DMS153 treated with DMSO at 0.1 percent for 48 hours (cell line): ENCODE data around the gene GMDS.
"Not testable (repeated sequence)": the region's sequence is repeated elsewhere in the genome, so short reads cannot be mapped to it uniquely, and the experiment has no call there.

Source experiments
- DNase-seq: peaks from one replicate; lab custom pipeline; 2025; ENCODE audit not compliant: unreplicated experiment; lab: John Stamatoyannopoulos, UW

The GMDS gene

DNA sequence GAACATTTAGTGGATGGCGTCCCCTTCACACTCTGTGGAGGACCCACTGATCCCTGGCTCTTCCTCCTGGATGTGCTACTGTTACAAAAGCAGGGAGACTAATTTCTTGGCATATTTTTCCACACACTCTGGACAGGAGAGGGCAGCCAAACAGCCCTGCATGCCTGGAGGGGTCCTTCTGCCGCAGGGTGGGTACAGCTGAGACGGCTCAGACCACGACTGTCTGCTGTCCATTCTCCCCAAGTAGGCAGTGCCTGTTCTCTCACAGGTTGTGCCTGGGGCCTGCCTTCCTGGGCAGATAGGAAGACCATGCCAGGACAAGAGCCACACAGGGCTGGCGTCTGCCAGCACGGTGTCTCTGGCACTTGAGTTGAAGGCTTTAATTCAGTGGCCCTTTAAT is 375.6 kb downstream of the GMDS start:
- DNase-seq: no peak

DNA sequence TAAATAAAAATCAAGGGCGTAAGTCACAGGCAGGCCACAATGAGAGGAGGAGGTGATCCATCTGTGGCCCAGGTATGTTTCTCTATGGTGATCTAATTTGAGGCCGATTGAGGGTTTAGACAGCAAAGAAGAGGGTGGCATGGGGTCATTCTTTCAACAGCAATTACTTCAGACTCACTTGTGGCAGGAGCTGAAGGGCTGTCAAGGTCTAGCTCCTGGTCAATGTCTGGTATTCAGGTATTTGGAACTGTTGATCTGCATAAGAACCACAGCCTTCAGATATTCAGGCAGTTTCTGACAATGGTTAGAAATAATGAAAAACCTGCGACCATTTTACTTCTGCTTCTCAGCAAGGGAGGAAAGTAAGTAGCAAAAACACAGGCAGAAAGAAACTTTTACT is 376.1 kb downstream of the GMDS start:
- DNase-seq: no peak

DNA sequence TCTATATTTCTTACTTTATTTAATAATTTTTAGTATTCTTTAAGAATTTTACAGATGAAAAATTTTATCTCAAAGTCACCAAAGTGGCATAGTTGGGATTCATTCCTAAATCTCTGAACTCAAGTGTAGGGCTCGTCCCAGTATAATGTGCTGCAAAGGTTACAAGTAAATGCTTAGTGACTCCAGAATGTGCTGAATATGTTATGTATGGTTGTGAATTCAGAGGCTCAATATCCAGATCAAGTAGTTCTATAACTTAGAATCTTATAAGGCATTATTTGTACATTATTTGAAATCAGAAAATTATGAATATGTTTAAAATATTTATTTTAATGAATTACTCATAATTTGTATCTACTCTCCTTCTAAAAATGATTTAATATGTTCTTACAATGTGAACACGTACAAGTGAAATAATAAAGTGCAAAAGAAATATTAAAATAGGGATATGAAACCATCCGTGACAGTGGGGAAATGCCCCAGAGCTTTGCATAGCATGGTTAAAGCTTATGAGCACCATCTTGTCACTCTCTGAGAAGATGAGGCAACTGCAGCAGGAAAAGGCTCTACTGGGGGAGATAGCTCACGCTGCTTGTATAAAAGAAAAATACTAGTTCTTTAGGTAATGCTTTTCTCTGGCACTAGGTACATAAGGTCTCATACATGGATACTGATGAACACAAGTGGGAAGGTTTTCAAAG is 376.7 kb downstream of the GMDS start:
- no peak for DNase-seq

DNA sequence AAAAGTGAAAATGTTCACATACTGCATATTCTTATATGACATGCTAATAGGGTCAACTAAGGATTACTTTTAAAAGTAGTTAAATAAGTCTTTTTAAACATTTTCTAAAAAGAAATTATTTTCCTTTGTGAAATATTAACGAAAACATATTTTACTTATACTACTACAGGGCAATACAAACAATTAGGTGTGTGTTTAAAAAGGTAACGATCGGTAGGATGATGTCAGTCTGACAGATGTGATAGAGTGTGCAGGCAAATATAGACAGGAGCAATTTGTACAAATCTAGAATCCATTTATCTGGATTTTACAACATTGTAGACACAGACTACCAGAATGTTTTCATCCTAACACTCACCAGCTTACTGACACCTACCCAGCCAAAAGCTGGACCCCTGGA is 378.2 kb downstream of the GMDS start:
- DNase-seq: no peak

DNA sequence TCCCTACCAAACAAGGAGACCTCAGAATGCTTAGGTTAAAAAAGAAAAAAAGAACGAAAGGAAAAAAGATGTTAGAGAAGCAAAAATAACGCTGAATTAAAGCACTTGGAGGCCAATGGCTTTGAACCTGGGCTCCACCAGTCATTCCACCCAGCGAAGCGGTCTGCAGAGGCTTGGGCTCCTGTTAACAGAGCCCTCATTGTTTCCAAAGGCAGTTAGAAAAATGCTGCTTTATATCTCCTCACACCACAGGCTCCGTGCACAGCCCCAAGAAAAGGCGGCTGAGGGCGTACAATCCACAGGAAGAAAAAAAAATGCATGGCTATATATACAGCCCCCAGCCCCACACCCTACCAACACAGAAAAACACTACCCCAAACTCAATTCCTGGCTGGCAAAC is 379.8 kb downstream of the GMDS start:
- no peak for DNase-seq

DNA sequence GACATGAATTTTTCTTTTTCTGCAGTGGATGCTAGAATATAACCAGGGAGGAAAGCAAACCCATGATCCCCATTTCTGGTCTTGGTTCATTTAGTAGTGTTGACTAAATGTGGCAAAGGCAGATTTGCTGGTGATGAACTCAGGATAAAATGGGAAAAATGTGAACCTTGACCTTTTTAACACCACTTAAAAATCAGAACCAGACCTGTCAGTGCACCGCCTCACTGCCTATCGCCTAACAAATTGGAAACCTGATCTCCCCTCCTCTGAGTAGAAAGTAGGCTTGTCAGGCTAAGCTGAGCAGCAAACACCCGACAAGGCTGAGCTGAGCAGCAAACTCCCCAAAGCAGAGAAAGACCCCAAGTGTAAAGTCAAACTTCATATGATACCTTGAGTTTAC is 380.9 kb downstream of the GMDS start:
- no peak for DNase-seq

DNA sequence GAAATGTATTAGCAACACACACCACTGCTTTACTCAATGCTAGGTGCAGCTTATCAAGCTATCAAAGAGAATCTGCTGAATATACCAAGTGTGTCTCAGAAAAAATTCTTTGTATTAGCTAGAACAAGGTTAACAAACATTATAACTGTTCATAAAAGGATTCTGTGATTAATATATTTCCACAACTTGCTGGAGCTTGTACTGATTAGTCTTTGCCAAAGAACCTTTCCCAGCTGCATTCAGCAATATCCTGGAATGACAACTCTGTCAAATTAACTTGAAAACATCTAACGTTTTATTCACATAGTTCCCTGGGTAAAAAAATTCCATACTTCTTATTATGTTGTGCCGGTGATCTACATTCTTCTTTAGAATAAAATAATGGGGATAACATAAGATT is 383.0 kb downstream of the GMDS start:
- DNase-seq: no peak

DNA sequence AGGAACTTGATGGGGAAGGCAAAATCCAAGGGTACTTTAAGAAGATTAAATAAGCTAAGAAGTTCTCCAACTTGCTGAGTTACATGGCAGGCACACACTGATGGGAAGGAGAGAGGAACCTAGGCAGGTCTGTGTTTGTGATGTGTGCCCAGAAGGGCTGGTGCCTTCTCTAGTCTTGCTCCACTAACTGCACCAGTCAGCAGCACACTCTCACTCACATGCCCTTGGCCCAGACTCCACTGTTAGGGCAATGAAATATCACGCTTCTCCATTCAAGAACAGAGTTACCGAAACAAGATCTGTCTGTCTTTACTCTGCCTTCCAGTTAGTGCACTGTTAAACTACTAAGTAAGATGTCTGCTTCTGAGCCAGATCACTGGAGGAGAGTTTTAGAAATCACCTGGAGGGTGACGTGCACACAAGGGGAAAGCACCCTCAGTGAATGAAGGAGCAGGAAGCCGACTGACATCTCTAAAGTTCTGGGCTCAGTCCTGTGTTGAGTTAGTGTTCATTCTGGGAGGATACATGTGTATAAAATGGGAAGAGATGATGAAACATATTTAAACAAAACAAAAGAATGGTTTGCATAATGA is 384.6 kb downstream of the GMDS start:
- no peak for DNase-seq

DNA sequence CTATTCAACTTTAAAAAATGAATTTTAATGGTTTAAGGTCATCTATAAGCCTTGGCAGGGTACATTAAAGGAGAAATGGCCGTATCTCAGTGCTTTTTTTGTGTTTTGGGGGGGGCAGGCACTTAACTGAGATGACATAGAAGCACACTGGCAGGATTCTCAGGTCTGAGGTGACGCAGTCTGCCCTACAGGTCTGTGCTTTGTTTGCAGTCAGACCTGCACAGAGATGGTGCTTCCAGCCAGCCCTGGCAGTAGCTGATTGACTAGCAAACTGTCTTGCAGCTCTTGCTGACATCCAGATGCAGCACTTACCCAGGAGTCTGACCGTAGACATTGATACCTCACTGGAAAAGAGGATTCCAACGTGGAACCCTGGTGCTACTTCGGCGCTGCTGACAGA is 386.5 kb downstream of the GMDS start:
- DNase-seq: no peak

DNA sequence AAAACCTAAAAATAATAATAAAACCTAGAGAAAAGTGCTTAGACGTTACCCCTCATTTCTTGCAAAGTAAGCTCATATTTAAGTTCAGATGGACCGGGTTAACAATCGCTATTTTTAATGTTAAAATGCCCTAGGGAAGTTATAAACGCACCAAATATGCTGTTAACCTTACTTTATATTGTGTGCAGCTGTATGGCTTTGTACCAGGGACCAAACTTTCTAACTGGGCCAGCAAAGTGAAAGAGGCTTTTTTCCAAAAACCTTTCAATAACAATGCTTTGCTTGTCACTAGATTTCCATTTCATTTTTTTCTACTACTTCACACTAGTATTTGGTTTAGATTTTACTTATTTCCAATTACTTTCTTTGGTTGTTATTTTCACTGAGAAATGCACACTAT is 387.2 kb downstream of the GMDS start:
- DNase-seq: no peak

DNA sequence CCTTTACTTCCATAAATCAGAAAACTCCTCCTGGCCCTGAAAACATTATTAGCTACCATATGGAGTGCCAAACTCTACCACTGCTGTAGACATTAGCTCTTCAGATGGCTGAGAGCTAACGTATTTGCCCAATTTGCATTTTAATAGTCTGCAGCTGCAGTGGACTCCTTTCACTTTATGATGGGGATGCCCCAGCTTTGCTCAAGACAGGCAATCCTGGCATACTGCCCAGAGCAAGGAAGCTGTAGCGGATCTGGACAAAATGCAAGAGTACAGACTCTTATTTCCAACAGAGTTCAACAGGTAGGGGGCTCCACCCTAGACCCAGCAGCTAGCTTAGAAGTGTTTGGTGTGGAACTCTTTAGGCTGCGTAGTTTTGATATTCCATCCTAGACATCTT is 389.0 kb downstream of the GMDS start:
- DNase-seq: peak; percentile 67

DNA sequence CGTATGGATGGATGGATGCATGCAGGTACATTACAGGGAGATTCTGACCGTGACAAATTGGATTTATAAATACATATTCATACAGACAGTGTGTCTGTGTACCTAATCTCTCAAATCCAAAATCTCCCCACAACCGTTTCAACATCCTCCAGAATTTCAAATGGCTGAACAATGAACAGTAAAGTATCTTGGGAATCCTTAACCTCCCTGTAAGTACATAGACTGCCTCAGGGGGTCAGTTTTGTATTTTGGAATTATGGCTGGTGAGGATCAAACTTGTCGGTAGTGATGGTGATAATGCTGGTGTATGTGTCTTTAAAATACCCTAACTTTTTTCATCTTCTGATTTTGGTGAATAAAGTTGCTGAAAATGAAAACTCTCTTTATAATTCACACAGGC is 389.5 kb downstream of the GMDS start:
- no peak for DNase-seq

DNA sequence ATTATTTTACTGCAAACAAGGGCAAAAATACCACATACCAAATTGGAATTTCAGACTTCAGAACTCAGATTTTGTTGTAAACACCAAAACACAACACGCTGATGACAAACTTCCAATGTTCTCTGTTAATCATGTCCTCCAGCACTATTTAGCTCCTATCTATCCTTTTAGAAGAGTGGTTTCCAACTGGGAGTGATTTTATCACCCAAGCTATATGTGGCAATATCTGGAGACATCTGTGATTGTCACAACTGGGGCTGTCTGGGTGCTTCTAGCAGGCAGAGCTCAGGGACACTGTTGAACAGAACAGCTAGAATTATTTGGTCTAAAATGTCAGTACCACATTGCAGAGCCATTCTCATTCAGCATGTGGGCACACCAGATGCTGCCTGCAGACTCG is 391.1 kb downstream of the GMDS start:
- no peak for DNase-seq

DNA sequence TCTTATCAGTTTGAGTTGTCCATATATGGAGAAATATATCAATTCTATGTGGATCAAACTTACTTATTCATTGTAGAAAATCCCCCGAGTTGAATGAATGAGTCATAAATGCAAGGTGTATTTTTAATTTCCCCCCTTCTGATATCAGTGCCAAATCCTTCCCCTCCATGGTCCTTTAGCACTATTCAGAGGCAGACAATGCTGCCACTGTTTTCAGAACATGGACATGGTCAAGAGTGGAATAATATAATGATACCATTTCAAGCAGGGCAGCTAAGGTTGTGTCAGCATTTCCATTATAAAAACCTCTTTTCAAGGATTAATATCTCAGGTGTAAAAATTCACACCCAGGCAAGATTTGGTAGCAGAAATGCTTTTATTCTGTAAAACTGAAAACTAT is 391.6 kb downstream of the GMDS start:
- no peak for DNase-seq

DNA sequence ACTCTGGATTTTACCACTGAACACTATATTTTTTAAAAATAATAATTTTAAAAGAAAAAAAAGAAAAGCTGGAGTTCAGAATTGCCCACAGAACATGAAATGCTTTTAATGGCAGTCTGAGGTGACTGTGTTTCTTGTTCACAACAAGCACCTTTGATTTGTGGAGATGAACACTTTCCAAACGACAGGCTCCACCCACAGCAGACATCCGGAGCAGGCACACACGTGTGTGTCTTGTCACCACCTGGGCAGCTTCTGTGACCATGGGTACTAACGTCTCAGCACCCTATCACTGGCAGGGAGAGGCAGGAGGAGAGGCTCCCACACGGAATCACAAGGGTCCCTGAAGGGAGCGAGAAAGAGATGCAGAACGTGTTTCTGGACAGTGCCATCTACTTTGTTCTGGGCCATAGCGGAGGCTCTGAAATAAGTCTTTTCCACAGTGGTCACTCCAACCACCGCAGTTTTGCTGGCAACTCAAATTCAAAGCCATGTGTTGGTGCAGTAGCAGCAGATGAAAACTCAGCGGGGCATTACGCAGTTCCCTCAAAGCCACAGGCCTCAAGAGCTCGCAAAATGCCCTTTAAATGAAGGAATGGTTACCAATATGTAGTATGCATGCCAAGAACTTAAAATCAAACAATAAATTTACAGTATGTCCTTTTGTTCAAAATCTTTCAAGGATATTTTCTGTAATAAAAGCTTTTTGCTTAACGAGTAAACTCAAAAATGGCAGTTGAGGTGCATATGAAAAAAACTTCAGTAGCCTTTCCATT is 393.5 kb downstream of the GMDS start:
- no peak for DNase-seq

DNA sequence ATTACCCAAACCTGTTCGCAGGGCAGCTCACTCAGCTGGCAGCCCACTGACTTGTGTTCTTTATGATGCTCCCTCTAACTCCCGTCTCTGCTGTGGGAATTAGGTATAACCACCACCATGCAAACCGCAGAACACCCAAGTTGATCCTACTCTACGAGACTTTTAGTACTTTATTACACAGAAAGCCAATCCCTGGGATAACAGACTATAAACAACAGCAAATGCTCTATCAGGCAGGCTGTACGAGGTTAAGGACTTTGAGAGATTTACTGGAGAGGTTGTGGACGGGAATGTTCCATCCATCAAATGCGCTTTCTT is 394.6 kb downstream of the GMDS start:
- DNase-seq: no peak

DNA sequence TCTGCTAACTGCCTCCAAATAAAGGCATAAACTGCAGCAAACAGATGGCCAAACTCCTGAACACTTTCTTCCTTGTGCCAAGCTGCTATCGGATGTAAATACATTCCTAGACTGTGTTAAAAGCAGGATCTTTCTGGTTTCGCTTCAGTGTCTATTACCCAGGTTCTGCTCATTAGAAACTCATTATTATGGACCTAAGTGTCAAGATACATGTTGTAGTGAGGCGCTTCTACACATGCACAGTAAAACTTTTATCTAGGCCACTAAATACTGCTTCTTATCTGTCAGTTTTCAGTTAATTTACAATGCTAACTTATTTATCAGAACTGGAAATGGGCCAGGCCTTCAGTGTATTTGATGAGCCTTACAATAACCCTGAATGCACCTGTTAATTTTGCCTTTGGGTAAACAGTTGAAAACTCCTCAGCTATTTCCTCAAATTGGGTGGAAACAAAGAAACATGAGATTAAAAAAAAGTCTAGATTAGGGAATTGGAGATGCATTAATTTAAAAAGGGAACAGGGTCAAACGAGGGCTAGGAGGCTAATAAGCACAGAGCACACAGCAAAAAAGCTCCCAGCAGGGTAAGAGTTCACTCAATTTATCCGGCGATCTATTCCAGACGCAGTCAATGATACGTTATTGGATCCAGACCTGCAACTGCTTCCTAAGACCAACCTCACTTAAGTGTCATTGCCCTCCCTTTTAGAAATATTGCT is 395.1 kb downstream of the GMDS start:
- no peak for DNase-seq

DNA sequence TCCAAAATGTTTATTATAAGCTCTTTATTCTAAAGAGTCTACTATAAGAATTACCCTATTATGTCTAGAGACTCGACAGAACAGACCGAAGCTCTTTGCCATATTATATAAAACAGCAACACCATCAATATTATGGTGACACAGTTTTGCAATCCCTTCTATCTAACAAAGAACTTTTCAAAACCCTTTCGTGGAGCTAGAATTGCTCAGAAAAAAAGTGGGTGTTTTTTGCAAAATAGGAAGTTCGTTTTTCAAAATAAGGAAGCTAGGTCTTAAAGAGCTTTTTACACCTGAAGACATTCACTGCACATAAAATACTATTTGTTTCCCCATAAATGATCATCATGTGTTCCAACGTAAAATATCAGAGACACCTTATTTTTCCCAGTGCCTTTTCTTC is 395.7 kb downstream of the GMDS start:
- DNase-seq: no peak

DNA sequence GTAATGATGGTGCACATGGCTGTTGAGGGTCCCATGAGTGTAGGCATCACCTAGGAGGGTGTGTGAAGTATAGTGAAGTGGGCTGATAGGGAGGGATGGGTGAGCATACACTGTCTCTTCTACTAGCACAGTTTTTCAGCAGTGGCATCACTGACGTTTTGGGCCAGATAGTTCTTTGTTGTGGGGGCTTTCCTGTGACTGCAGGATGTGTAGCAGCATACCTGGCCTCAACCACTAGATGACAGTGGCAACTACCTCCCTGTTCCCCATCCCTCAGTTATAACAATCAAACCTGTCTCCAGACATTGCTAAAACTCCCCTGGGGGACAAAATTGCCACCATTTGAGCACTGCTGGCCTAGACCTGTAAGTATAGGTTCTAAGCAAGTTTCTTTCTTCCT is 396.7 kb downstream of the GMDS start:
- no peak for DNase-seq

DNA sequence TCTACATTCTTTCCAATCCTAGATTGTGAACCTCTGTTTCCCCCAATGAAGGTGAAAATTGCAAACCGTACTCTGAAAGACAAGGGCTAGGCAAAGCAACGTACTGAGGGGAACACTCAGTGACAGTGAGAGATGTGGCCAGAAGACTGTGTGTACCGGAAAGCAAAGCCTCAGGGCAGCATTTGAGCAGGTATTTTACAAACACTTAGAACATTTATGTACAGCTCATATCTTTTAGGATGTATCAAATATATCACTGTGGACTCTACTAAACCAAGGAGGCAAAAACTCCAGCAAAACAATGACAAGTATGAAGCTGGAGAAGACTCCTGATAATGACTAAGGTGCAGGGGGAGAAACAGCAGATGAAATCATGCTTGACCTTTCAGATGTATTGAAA is 398.8 kb downstream of the GMDS start:
- no peak for DNase-seq

DNA sequence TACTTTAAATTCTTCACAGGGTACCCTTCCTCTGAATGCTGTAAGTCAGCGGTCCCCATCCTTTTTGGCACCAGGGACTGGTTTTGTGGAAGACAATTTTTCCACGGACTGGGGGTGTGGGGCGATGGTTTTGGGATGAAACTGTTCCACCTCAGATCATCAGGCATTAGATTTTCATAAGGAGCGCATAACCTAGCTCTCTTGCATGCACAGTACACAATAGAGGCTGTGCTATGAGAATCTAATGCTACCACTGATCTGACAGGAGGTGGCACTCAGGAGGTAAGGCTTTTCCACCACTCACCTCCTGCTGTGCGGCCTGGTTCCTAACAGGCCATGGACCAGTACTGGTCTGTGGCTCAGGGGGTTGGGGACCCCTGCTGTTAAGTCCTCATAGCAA is 399.9 kb downstream of the GMDS start:
- not testable (repeated sequence) for DNase-seq

DNA sequence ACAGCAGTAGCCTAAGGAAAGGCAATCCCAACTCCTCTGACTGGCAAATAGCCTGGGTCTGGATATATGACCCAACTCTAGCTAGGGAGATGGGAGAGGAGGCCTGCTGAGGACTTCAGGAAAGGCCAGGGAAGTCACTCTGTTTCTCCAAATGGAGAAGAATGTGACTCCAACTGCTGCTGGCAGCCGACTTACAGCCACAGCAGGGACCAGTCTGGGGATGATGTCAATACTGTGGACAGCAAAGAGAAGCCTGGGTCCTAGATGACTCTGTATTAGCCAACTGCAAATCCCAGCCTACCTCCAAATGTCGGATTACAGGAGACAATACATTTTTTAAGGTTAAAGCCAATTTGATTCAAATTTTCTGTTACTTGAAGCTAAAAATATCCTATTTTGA is 403.1 kb downstream of the GMDS start:
- no peak for DNase-seq
